Retinal pigment epithelial cell (primary cell): ENCODE results near the gene HMCN1.

ENCODE experiments used
- DNase-seq: peaks from one replicate; pipeline ENCODE4 v3.0.0-alpha.2; 2010; ENCODE audit warnings: low read depth
- H3K4me3 ChIP-seq: 2 replicates; pipeline ENCODE4 v1.5.1; 2011; ENCODE audit warnings: mild to moderate bottlenecking, low read length, control low read depth, moderate library complexity
- CTCF ChIP-seq: conservative IDR thresholded peaks from 2 replicates; pipeline ENCODE4 v1.5.1; 2011; ENCODE audit warnings: low read depth, low read length, control low read depth, inconsistent platforms

Gene HMCN1

DNA sequence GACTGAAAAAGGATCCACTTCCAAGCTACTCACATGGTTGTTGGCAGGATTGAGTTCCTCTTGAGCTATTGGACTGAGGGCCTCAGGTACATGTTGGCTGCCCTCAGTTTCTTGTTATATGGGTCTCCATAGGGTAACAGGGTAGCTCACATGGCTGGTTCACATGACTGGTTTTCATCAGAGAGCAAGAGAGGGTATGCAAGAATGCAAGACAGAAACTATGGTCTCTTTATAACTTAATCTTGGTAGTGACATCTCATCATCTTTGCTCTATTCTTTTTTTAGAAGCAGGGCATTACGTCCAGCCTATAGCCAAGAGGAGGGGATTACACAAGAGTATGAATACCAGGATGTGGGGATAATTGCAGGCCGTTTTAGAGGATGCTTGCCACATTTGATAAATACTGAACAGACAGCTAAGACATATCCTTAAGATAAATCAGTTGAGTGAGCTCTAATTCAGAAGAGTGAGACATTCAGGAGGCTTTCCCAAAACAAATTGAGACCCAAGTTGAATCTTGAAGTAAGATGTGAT, 100.2 kb downstream of the HMCN1 start:
- no peak for DNase-seq
- H3K4me3 ChIP-seq, result no peak overlapping the region
- TF ChIP-seq CTCF, result no peak

- DNase-seq, result no peak
- no peak for TF ChIP-seq CTCF
Observed at GRCh38 chr1:185835191-185835590, 101.0 kb downstream of the HMCN1 start.

DNA sequence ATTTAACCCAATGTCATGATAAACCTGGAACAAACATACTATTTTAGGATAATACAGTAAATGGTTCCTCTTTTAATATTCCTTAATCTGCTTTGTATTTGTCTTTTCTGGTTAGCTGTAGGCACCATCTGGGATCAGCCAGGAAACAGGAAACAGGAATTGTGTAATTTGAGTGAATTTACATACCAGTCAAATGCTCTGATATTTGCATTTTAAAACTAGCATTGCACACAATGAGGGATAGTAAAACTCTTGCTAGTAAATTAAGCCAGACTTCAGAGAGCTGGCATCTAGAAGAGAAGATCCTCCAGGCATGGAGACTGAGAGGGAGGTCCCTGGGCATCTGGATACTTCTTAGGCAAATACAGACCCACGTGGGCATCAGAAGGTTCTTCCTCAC, 103.5 kb downstream of the HMCN1 start:
- no peak overlapping the region for H3K4me3 ChIP-seq
- DNase-seq, result no peak
- no peak for TF ChIP-seq CTCF

More at GRCh38 chr1:185835191-185835590, 101.0 kb downstream of the HMCN1 start:
- H3K4me3 ChIP-seq, result no peak overlapping the region

DNA sequence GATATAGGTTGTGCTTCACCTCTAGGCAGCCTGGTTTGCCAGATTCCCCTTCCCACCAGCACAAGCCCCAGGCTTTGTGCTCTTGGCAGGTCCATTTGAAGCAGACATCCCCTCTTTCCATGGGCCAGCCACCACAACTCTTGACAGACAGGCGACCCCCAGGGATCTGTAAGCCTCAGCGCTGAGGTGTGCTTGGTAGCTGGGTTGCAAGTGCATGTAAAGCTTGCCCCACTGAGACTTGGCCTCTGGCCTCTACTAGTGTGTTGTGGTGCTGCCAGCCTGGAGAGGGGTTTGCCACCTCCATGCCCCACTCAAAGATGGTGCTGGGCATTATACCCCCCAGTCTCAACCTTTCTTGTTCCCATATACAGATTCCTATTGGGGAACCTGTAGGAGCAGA, 103.9 kb downstream of the HMCN1 start:
- no peak for TF ChIP-seq CTCF
- no peak overlapping the region for H3K4me3 ChIP-seq
- no peak for DNase-seq

GRCh38 chr1:185840880-185841279, 106.7 kb downstream of the HMCN1 start:
- no peak for DNase-seq
- TF ChIP-seq CTCF, result no peak
- H3K4me3 ChIP-seq, result no peak overlapping the region

DNA sequence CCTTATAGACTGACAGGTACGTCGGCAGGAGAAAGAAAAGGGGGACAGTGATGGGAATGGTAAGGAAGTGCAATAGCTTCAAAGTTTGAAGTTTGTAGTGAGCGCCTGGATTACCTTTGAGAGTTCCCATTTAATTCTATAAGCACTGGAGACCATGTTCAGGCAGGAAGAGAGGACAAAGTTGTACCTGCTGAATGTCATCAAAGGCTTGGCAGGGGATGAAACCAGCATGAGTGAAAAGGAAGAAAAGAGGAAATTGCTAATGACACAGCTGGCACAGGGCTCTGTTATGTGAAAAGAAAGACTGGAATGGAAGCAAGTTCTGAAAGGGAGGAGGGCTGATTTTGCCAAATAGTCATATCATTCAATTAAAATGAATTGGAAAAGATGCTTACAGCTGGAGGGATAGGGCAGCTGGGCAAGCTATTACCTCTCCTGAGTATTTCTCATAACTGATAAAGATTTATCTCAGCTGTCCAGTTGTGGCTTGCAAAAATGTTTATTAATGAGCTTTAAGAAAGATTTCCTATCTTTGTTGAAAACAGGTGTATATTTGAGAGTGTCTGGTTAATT, 109.2 kb downstream of the HMCN1 start:
- TF ChIP-seq CTCF, result no peak
- DNase-seq, result no peak
- H3K4me3 ChIP-seq, result no peak overlapping the region

DNA sequence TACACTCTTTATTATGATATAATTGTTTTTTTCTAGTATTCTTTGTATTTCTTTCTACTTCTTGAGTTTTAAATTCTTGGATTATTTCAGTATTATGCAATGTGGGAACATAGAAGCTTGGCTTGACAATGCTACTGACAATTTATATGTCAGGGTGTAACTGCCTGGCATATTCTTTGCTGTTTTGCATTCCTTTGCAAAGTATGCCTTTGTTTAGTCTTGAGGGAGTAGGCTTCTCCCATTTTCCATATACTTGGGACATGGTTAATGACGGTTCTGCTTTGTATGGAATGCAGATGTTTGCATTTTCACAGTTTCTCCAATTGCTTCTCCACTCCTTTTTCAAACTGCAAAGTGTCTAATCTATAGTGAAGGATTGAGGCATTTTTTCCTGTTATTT, 109.8 kb downstream of the HMCN1 start:
- no peak for TF ChIP-seq CTCF
- DNase-seq, result no peak
- no peak overlapping the region for H3K4me3 ChIP-seq
